Large intestine (tissue), 3 donors: ENCODE results near the gene PRKCB. TPM values are rescaled to one million over a fixed set of nuclear protein-coding genes. Genes with fewer than 3 reads are reported as not detected.
A peak's percentile ranks its signal among the peaks of the same experiment; 100 is the strongest.

Source experiments
- DNase-seq, 2 donors: peaks; one replicate each; pipeline versions ENCODE4 v3.0.0 to v3.0.0-alpha.2; 2013
- H3K27ac ChIP-seq: one replicate; pipeline ENCODE4 v1.5.1; 2013; ENCODE audit warnings: low read length
- H3K27me3 ChIP-seq: 2 replicates; pipeline ENCODE4 v1.6.1; 2013; ENCODE audit warnings: low read length; ENCODE audit not compliant: control insufficient read depth, insufficient read depth
- H3K36me3 ChIP-seq: 2 replicates; pipeline ENCODE4 v1.6.1; 2013; ENCODE audit warnings: low read length; ENCODE audit not compliant: control insufficient read depth, insufficient read depth
- H3K4me1 ChIP-seq: one replicate; pipeline ENCODE4 v1.6.1; 2013; ENCODE audit warnings: low read length; ENCODE audit not compliant: control insufficient read depth, insufficient read depth
- H3K4me3 ChIP-seq: one replicate; pipeline ENCODE4 v1.5.1; 2013; ENCODE audit warnings: low read length
- H3K9me3 ChIP-seq: one replicate; pipeline ENCODE4 v1.6.1; 2013; ENCODE audit warnings: mild to moderate bottlenecking, low read depth, low read length, moderate library complexity; ENCODE audit not compliant: control insufficient read depth
- WGBS: methylation state at CpG from one replicate; pipeline ENCODE4 v1.1.5; 2013; ENCODE audit warnings: low lambda C conversion rate; ENCODE audit not compliant: insufficient coverage; 5-methylcytosine and 5-hydroxymethylcytosine counted together
- polyA plus RNA-seq: library from polyadenylated mRNA; unstranded; fragments of 120-200 nt; gene quantifications from one replicate; pipeline ENCODE4 v1.2.1, GENCODE V29; 2013

The PRKCB gene
- polyA plus RNA-seq, 1 donor, result 3.1 TPM

DNA sequence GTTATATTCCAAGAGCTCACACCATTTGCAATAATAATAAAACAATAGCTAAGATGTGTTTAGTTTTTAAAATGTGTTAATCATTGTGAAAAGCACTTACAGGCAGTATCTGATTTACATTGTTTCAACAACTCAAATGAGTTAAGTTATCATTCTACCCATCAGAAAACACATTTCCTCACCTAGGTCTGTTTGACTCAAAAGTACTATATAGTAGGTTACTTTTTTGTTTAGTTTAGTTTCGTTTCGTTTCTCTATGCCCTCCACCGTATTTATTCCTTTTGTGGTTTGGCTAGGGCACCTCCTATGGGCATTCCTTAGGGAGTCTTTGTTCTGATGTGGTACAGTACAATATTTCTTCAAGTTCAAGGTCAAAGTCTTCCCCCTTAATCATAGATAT lies 201.6 kb downstream of the PRKCB start:
- Histone ChIP-seq H3K4me3 (no peak overlapping the region), H3K4me1 (no peaks in the 10 kb centered on the region), H3K36me3 (no peaks in the 10 kb centered on the region), H3K27me3 (no peaks in the 10 kb centered on the region), H3K9me3 (no peaks in the 10 kb centered on the region), H3K27ac (no peak overlapping the region)
- 86% methylated on average over 3 of the region's 3 CpGs for WGBS
- DNase-seq, result no peak

DNA sequence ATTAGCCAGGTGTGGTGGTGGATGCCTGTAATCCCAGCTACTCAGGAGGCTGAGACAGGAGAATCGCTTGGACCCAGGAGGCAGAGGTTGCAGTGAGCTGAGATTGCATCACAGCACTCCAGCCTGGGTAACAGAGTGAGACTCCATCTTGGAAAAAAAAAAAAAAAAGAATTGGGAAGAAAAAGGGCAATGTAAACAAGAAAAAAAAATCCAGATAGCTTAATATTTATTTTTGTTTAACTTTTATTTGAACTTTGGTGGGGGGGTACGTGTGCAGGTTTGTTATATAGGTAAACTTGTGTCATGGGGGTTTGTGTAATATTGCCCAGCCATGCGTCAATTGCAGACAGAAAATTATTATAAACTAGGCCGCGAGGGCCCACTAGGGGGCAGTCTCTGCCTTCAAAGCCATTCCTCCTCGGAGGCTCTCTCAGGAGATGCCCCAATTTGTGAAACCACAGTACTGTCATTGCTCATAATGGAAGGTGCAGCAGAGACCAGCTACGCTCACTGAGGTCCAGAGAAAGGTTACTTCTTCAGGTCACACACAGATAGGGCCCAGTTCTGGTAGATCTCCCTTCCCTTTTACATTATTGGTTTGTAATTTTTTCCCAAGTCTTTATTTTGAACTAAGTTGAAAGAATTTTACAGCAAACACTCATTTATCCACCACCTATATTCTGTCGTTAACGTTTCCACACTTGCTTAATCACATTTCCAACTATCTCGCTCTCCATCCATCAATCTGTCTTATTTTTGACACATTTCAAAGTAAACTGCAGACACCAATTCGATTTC lies 206.2 kb downstream of the PRKCB start:
- H3K4me3 ChIP-seq, result no peak overlapping the region
- no peaks in the 10 kb centered on the region for H3K27me3 ChIP-seq
- no peaks in the 10 kb centered on the region for H3K4me1 ChIP-seq
- WGBS, result 70% methylated on average over 5 of the region's 11 CpGs
- H3K36me3 ChIP-seq, result no peaks in the 10 kb centered on the region
- DNase-seq, result peak; percentile 16 to 25
- no peak overlapping the region for H3K27ac ChIP-seq
- H3K9me3 ChIP-seq, result no peaks in the 10 kb centered on the region

DNA sequence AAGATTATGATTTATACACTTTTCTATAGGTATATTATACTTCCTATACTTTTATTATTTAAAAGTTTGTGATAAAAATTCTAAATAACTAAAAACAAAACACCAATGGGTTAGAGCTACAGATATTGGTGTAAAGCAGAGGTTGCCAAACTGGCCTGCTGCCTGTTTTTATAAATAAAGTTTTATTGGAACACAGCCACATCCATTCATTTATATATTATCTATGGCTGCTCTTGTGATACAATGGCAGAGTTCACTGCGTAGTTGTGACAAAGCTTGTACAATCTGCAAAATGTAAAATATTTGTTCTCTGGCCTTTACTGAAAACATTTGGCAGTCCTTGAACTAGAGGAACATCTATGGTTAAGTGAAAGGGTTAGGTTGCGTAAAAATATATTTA lies 208.7 kb downstream of the PRKCB start:
- no peak overlapping the region for H3K4me3 ChIP-seq
- no peak for DNase-seq
- H3K27ac ChIP-seq, result no peak overlapping the region
- H3K9me3 ChIP-seq, result no peaks in the 10 kb centered on the region
- H3K27me3 ChIP-seq, result no peaks in the 10 kb centered on the region
- no peaks in the 10 kb centered on the region for H3K36me3 ChIP-seq
- no CpG with 5 or more reads among the region's 2 CpGs for WGBS
- H3K4me1 ChIP-seq, result no peaks in the 10 kb centered on the region

DNA sequence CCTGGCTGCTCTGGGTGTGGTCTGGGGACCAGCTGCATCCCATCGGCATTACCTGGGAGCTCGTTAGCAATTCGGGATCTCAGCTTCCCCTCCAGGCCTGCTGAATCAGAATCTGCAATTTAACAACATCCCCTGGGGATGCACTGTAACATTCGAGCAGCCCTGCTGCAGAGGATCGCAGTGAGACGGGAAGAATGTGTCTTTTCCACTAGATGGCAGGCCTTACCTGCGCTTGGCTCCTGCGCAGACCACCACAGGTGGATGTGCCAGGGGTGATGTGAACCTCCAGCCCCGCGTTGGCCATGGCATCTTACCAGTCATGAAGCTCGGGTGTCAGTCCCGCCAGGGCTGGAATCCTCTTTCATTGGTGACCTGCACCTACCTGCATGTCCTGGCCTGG lies 209.9 kb downstream of the PRKCB start:
- Histone ChIP-seq H3K9me3 (no peaks in the 10 kb centered on the region), H3K27ac (no peak overlapping the region), H3K4me1 (no peaks in the 10 kb centered on the region), H3K36me3 (no peaks in the 10 kb centered on the region), H3K27me3 (no peaks in the 10 kb centered on the region), H3K4me3 (no peak overlapping the region)
- whole genome bisulfite sequencing, result no CpG with 5 or more reads among the region's 12 CpGs
- no peak for DNase-seq

DNA sequence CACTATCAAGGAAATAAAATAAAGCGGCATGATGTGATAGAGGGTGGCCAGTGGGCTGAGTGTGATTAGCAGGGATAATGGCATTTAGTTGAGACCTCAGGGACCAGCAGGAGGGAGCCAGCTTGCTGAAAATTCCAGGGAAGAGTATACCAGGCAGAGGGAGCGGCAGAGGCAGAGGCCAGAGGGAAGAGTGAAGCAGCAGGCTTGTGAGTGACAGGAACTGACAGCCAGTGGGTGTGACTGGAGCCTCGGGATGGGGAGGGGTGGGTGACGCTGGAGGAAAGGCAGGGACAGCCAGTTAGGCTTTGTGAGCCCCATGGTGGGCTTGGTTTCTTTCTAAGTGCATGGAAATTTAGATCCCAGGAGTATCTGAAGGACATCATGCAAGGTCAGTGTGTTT lies 210.7 kb downstream of the PRKCB start:
- H3K4me3 ChIP-seq, result no peak overlapping the region
- no peaks in the 10 kb centered on the region for H3K36me3 ChIP-seq
- no peaks in the 10 kb centered on the region for H3K9me3 ChIP-seq
- no peaks in the 10 kb centered on the region for H3K4me1 ChIP-seq
- H3K27me3 ChIP-seq, result no peaks in the 10 kb centered on the region
- H3K27ac ChIP-seq, result no peak overlapping the region
- no peak for DNase-seq
- 89% methylated on average over 1 of the region's 4 CpGs for WGBS

DNA sequence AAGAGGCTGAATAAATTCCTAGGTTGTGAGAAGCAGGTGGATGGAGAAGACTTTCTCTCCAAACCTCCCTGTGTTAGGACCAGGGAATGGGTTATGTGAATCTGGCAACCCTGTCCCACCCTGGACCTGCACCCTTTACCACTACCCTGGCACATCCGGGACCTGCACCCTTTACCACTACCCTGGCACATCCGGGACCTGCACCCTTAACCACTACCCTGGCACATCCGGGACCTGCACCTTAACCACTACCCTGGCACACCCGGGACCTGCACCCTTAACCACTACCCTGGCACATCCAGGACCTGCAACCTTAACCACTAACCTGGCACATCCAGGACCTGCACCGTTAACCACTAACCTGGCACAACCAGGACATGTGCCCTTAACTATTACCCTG lies 213.3 kb downstream of the PRKCB start:
- no peaks in the 10 kb centered on the region for H3K36me3 ChIP-seq
- no peak overlapping the region for H3K4me3 ChIP-seq
- no peaks in the 10 kb centered on the region for H3K9me3 ChIP-seq
- no CpG with 5 or more reads among the region's 5 CpGs for WGBS
- H3K4me1 ChIP-seq, result no peaks in the 10 kb centered on the region
- no peak overlapping the region for H3K27ac ChIP-seq
- no peaks in the 10 kb centered on the region for H3K27me3 ChIP-seq
- no peak for DNase-seq

DNA sequence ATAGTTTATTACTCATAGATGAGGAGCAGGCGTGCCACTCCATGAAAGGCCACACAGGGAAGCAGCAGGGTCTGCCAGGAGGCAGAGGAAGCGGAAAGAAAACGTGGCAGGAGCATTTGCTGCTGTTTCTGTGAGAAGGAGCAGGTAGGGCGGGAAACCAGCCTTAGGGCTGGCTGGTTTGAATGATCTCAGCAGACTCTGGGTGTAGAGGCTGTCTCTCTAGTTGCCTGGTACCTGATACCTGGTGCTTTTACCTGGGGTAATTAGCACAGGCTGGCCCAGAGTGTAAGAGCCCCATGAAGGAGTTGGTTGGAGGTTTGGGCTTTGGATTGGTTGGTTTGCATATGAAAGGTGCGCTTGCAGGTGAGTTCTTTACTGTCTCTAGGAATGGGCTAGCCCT lies 215.3 kb downstream of the PRKCB start:
- no CpG with 5 or more reads among the region's 5 CpGs for WGBS
- Histone ChIP-seq H3K36me3 (no peaks in the 10 kb centered on the region), H3K4me1 (no peaks in the 10 kb centered on the region), H3K4me3 (no peak overlapping the region), H3K27ac (no peak overlapping the region), H3K9me3 (no peaks in the 10 kb centered on the region), H3K27me3 (peaks cover 17% of the 10 kb centered on the region)
- DNase-seq, result no peak

DNA sequence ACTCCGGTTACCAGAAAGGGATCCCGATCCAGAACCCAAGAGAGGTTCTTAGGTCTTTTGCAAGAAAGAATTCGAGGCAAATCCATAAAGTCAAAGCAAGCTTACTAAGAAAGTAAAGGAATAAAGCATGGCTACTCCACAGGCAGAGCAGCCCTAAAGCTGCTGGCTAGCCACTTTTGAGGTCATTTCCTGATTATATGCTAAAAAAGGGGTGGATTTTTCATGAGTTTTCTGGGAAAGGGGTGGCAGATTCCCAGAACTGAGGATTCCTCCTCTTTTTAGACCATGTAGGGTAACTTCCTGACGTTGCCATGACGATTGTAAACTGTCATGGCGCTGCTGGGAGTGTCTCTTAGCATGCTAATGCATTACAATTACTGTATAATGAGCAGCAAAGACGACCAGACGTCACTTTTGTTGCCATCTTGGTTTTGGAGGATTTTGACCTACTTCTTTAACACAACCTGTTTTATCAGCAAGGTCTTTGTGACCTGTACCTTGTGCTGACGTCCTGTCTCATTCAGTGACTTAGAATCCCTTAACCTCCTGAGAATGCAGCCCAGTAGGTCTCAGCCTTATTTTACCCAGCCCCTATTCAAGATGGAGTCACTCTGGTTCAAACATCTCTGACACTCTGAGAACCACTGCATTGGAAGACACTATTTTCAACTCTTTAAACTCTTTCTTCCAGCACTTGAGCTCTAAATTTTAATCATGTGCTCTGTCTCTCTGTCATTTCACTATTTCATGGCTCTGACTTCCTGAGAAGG lies 216.7 kb downstream of the PRKCB start:
- no peak overlapping the region for H3K27ac ChIP-seq
- WGBS, result 88% methylated on average over 3 of the region's 9 CpGs
- H3K4me3 ChIP-seq, result no peak overlapping the region
- DNase-seq, result no peak
- H3K36me3 ChIP-seq, result no peaks in the 10 kb centered on the region
- H3K9me3 ChIP-seq, result no peaks in the 10 kb centered on the region
- no peaks in the 10 kb centered on the region for H3K4me1 ChIP-seq
- H3K27me3 ChIP-seq, result peaks cover 17% of the 10 kb centered on the region

DNA sequence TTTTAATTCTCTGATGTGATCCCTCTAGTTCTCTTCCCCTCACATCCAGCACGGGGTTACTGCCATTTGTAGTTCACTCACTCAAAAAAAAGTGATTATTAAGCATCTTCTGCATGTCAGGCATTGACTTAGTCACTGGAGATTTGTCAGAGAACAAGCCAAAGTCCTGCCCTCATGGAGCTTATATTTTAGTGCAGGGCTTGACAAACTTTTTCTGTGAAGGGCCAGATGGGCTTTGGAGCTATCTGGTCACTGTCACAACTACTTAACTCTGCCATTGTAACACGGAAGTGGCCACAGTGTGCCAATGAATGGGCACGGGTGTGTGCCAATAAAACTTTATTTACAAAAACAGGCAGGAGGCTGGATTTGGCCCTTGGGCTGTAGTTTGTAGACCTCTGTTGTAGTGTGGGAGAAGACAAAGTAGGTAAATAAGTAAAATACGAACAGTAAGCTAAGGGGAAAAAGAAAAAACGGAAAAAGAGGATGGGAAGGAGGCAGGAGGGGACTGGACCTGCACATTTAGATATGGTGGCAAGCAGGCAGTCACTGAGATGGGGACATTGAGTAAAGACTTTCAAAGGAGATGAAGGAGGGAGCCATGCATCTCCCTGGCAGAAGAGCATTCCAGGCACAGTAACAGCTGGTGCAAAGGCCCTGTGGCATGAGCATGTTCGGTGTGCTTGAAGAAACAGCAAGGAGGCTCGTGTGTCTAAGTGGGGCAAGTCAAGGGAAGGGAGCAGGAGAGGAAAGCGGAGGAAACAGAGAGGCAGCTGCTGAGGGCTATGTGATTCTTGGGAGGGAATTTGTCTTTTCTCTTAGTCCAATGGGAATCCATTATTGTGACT lies 217.5 kb downstream of the PRKCB start:
- Histone ChIP-seq H3K27me3 (peaks cover 17% of the 10 kb centered on the region), H3K4me3 (no peak overlapping the region), H3K27ac (no peak overlapping the region), H3K36me3 (no peaks in the 10 kb centered on the region), H3K9me3 (no peaks in the 10 kb centered on the region), H3K4me1 (no peaks in the 10 kb centered on the region)
- WGBS, result 89% methylated on average over 2 of the region's 8 CpGs
- no peak for DNase-seq

DNA sequence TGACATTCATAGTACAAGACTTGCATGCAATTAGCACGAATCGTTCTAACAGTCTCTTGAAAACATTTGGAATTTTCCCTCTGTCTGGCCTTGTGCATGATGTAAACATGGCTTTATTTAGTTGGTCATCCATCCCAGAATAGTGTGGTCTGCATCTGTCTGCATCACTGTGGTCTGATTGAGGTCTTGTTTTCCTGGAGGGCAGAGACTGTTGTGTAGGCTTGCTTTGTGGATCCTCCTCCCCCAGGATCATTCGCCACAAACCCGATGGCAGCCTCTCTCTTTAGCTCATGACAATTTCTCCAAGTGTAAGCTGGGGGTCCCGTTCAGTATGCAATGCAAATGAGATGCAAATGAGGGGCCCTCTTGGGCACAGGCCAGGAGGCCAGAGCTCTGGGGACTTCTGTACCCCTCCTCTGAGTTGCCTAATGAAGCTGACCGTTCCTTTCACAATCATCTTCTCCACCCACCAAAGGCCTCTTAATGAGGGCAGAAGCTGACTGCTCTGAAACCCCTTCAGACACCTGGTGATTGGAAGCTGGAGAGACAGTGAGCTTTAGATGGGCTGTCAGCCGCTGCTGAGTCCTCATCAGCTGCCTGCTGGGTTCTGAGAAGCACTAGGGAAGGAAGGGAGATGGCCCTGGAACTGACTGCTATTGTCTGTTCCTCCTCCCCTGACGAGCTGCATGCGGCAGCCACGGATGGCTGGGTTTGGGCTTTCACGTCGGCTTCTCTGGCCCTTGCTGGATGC lies 219.1 kb downstream of the PRKCB start:
- H3K4me1 ChIP-seq, result no peaks in the 10 kb centered on the region
- WGBS, result no CpG with 5 or more reads among the region's 12 CpGs
- H3K27me3 ChIP-seq, result peaks cover 17% of the 10 kb centered on the region

More for the DNA sequence above, 219.1 kb downstream of the PRKCB start:
- DNase-seq, result no peak
- no peak overlapping the region for H3K27ac ChIP-seq
- H3K36me3 ChIP-seq, result no peaks in the 10 kb centered on the region
- H3K9me3 ChIP-seq, result no peaks in the 10 kb centered on the region
- no peak overlapping the region for H3K4me3 ChIP-seq
